Mucosa of stomach (tissue), 1 donor: ENCODE measurements around the gene PPM1G.
A peak's percentile ranks its signal among the peaks of the same experiment; 100 is the strongest.

Experiments used
- H3K27me3 ChIP-seq: one replicate; pipeline ENCODE4 v1.7.0; 2013; ENCODE audit warnings: mild to moderate bottlenecking, low read length; ENCODE audit not compliant: control insufficient read depth, insufficient read depth
- H3K36me3 ChIP-seq: one replicate; pipeline ENCODE4 v1.7.0; 2013; ENCODE audit warnings: low read length; ENCODE audit not compliant: control insufficient read depth, insufficient read depth
- H3K4me1 ChIP-seq: one replicate; pipeline ENCODE4 v1.7.0; 2013; ENCODE audit warnings: mild to moderate bottlenecking, low read length; ENCODE audit not compliant: control insufficient read depth, insufficient read depth
- H3K4me3 ChIP-seq: one replicate; pipeline ENCODE4 v1.7.0; 2013; ENCODE audit warnings: low read length
- H3K9ac ChIP-seq: one replicate; pipeline ENCODE4 v1.7.0; 2013; ENCODE audit warnings: mild to moderate bottlenecking, low read length, moderate library complexity
- H3K9me3 ChIP-seq: one replicate; pipeline ENCODE4 v1.7.0; 2013; ENCODE audit warnings: mild to moderate bottlenecking, low read length, moderate library complexity; ENCODE audit not compliant: control insufficient read depth
- donor health status: Pancreatic carcinoma.

PPM1G gene

GRCh38 chr2:27409321-27410073 is at the start of gene PPM1G:
TSS of gene PPM1G (minus strand) at chr2:27409591. CDS start at chr2:27409422, 169 bp downstream.
- Histone ChIP-seq H3K4me3 (peak within 1 kb of the TSS; percentile 78), H3K36me3 (no peaks in the 10 kb centered on the region), H3K27me3 (no peaks in the 10 kb centered on the region), H3K4me1 (peaks cover 12% of the 10 kb centered on the region), H3K9ac (peak within 1 kb of the TSS; percentile 80), H3K9me3 (no peaks in the 10 kb centered on the region)

GRCh38 chr2:27453968-27454367 is 44.6 kb upstream of the PPM1G start:
- no peak overlapping the region for H3K9ac ChIP-seq
- H3K4me1 ChIP-seq, result no peaks in the 10 kb centered on the region
- H3K9me3 ChIP-seq, result no peaks in the 10 kb centered on the region
- no peaks in the 10 kb centered on the region for H3K27me3 ChIP-seq
- H3K36me3 ChIP-seq, result no peaks in the 10 kb centered on the region
- H3K4me3 ChIP-seq, result no peak overlapping the region

GRCh38 chr2:27451095-27451494 is 41.7 kb upstream of the PPM1G start:
- Histone ChIP-seq H3K9ac (no peak overlapping the region), H3K4me3 (no peak overlapping the region), H3K4me1 (peaks cover 4% of the 10 kb centered on the region), H3K27me3 (no peaks in the 10 kb centered on the region), H3K9me3 (no peaks in the 10 kb centered on the region), H3K36me3 (no peaks in the 10 kb centered on the region)

DNA sequence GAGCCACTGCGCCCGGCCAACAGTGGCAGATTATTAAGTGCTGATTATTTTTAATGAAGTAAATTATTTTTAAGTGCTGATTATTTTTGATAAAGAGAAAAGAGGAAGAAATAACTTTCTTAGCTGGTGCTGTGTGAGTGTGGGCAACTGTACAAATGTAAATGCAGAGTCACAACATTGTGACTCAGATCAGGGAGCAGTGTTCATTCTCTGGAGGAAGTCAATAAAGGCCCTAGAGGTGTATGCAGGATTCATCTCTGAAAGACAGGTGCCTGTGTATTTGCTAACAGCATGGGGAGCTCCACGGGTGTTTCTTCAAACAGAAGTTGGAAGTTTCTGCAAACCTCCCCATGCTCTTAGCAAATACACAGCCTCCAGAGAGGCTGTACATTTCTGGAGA is 39.0 kb upstream of the PPM1G start:
- Histone ChIP-seq H3K36me3 (no peaks in the 10 kb centered on the region), H3K27me3 (no peaks in the 10 kb centered on the region), H3K4me1 (peaks cover 17% of the 10 kb centered on the region), H3K4me3 (no peak overlapping the region), H3K9ac (no peak overlapping the region), H3K9me3 (no peaks in the 10 kb centered on the region)

DNA sequence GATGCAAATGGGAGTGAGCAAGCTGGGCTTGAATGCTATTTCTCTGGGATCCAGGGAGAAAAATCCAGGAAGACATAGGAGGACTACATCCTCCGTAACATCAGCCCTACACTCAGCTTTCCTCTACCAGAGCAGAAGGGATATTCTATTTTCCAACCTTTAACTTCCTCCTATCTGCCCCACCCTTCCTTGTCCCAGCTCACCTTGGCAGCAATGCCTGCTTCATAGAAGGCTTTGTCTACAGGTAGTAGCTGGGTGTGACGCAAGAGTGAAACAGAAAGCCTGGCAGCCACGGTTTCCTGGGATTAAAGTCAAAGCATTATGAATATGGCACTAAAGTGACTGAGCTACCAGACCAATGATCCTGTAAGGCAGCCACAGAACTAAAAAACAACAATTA is 36.7 kb upstream of the PPM1G start:
- Histone ChIP-seq H3K36me3 (peaks cover 2% of the 10 kb centered on the region), H3K4me3 (peak overlapping the region; percentile 72), H3K4me1 (peaks cover 22% of the 10 kb centered on the region), H3K9me3 (no peaks in the 10 kb centered on the region), H3K27me3 (no peaks in the 10 kb centered on the region), H3K9ac (peak overlapping the region; percentile 89)

- peaks cover 3% of the 10 kb centered on the region for H3K36me3 ChIP-seq
Measured at GRCh38 chr2:27445615-27446014, 36.2 kb upstream of the PPM1G start.

GRCh38 chr2:27445155-27445554 is 35.8 kb upstream of the PPM1G start:
- no peaks in the 10 kb centered on the region for H3K27me3 ChIP-seq
- H3K9me3 ChIP-seq, result no peaks in the 10 kb centered on the region
- peak overlapping the region; percentile 72 for H3K4me3 ChIP-seq
- peaks cover 22% of the 10 kb centered on the region for H3K4me1 ChIP-seq
- H3K36me3 ChIP-seq, result peaks cover 3% of the 10 kb centered on the region
- H3K9ac ChIP-seq, result peak overlapping the region; percentile 89

More at GRCh38 chr2:27445615-27446014, 36.2 kb upstream of the PPM1G start:
- Histone ChIP-seq H3K9me3 (no peaks in the 10 kb centered on the region), H3K27me3 (no peaks in the 10 kb centered on the region), H3K9ac (peak overlapping the region; percentile 89), H3K4me3 (peak overlapping the region; percentile 72), H3K4me1 (peaks cover 22% of the 10 kb centered on the region)

DNA sequence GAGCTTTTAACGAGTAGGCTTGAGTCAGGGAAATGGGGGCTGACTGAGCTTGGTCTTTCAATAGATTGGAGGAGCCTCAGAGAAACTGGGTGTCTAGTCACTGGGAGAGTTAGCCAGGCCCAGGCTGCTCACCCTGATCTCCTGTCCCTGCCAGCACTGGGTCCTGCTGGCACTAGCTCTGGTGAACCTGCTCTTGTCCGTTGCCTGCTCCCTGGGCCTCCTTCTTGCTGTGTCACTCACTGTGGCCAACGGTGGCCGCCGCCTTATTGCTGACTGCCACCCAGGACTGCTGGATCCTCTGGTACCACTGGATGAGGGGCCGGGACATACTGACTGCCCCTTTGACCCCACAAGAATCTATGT is 33.5 kb upstream of the PPM1G start:
- Histone ChIP-seq H3K4me3 (peak overlapping the region; percentile 27), H3K9me3 (no peaks in the 10 kb centered on the region), H3K4me1 (peaks cover 22% of the 10 kb centered on the region), H3K27me3 (no peaks in the 10 kb centered on the region), H3K36me3 (peaks cover 3% of the 10 kb centered on the region), H3K9ac (peak overlapping the region; percentile 68)

GRCh38 chr2:27441958-27442919 is 32.8 kb upstream of the PPM1G start, which contains the start of gene KRTCAP3:
TSS of gene KRTCAP3 (plus strand) at chr2:27442381. CDS start at chr2:27442413, 32 bp downstream.
- Histone ChIP-seq H3K27me3 (no peaks in the 10 kb centered on the region), H3K4me3 (peak within 1 kb of the TSS; percentile 27), H3K36me3 (peaks cover 3% of the 10 kb centered on the region), H3K9ac (peak within 1 kb of the TSS; percentile 68), H3K4me1 (peaks cover 22% of the 10 kb centered on the region), H3K9me3 (no peaks in the 10 kb centered on the region)

DNA sequence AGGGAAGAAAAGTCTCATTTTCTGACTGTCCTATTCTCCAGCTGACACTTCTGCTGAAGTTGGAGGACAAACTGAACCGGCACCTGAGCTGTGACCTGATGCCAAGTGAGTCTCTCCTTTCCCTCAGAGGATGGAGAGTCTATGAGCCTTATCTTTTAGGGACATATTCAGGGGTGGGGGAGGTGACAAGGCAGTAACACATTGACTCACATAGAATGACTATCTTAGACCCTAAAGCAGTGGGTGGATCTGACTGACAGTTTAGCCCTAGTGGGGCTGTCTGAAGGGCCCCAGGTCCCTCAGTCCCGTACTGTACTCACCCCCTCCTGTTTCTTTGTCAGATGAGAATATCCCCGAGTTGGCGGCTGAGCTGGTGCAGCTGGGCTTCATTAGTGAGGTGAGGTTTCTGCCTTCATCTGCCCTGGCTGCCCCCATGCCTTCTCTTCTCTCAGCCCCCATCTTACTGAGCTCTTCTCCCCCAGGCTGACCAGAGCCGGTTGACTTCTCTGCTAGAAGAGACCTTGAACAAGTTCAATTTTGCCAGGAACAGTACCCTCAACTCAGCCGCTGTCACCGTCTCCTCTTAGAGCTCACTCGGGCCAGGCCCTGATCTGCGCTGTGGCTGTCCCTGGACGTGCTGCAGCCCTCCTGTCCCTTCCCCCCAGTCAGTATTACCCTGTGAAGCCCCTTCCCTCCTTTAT is 32.0 kb upstream of the PPM1G start:
- H3K27me3 ChIP-seq, result no peaks in the 10 kb centered on the region
- H3K9ac ChIP-seq, result no peak overlapping the region
- H3K9me3 ChIP-seq, result no peaks in the 10 kb centered on the region
- peaks cover 10% of the 10 kb centered on the region for H3K36me3 ChIP-seq
- H3K4me1 ChIP-seq, result peaks cover 20% of the 10 kb centered on the region
- H3K4me3 ChIP-seq, result no peak overlapping the region

DNA sequence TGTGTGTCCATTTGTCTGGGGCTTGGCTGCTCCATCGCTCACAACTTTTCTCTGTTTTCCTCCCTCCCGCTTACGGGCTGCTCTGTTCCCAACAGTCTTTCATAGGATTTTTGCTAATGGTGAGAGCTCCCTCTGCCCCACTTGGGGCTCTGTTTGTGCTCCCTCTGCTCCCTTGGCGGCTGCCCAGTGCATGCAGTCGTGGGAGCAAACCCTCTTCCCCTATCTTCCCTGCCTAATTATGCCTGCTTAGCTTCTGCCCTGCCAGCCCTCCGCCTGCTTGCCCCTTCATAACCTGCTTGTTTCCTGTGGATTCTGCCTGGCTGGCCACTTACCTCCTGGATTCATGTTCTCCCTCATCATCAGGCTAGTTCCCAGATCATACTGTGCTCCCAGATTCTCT is 26.2 kb upstream of the PPM1G start:
- no peaks in the 10 kb centered on the region for H3K9me3 ChIP-seq
- peaks cover 18% of the 10 kb centered on the region for H3K36me3 ChIP-seq
- no peaks in the 10 kb centered on the region for H3K27me3 ChIP-seq
- no peak overlapping the region for H3K9ac ChIP-seq
- peaks cover 6% of the 10 kb centered on the region for H3K4me1 ChIP-seq
- H3K4me3 ChIP-seq, result no peak overlapping the region
